Trophoblast cell (in vitro differentiated cells and primary cell): ENCODE results near the gene NCK2.

Experiments used
- DNase-seq, 2 donors: peaks; one replicate each; pipeline ENCODE4 v3.0.0-alpha.2; 2016
- H2AFZ ChIP-seq: 2 replicates; pipeline ENCODE4 v1.6.1; 2013; ENCODE audit warnings: low read length, moderate library complexity, mild to moderate bottlenecking; ENCODE audit not compliant: insufficient read depth, poor library complexity
- H2AK5ac ChIP-seq: 2 replicates; pipeline ENCODE4 v1.6.1; 2013; ENCODE audit warnings: mild to moderate bottlenecking, low read length
- H2BK120ac ChIP-seq: 2 replicates; pipeline ENCODE4 v1.6.1; 2013; ENCODE audit warnings: low read length, mild to moderate bottlenecking, moderate library complexity; ENCODE audit not compliant: insufficient read depth, poor library complexity
- H2BK12ac ChIP-seq: 2 replicates; pipeline ENCODE4 v1.6.1; 2013; ENCODE audit warnings: mild to moderate bottlenecking, low read length, moderate library complexity
- H2BK5ac ChIP-seq: 2 replicates; pipeline ENCODE4 v1.6.1; 2013; ENCODE audit warnings: low read length, low read depth, moderate library complexity, mild to moderate bottlenecking; ENCODE audit not compliant: poor library complexity
- H3K14ac ChIP-seq: 2 replicates; pipeline ENCODE4 v1.6.1; 2013; ENCODE audit warnings: mild to moderate bottlenecking, low read length
- H3K18ac ChIP-seq: 2 replicates; pipeline ENCODE4 v1.6.1; 2013; ENCODE audit warnings: mild to moderate bottlenecking, low read length
- H3K23ac ChIP-seq: 2 replicates; pipeline ENCODE4 v1.6.1; 2013; ENCODE audit warnings: low read length
- H3K27ac ChIP-seq: 2 replicates; pipeline ENCODE4 v1.5.1; 2013; ENCODE audit warnings: low read depth, mild to moderate bottlenecking, inconsistent platforms, low read length, moderate library complexity
- H3K27me3 ChIP-seq: 2 replicates; pipeline ENCODE4 v1.6.1; 2013; ENCODE audit warnings: inconsistent platforms, mild to moderate bottlenecking, low read length, moderate library complexity; ENCODE audit not compliant: insufficient read depth
- H3K36me3 ChIP-seq, 2 experiments: 1 replicate in 1 of 2; 2 replicates in 1 of 2; pipeline ENCODE4 v1.6.1; 2013; ENCODE audit warnings: low read length in 2 of 2, mild to moderate bottlenecking in 2 of 2, moderate library complexity in 1 of 2; ENCODE audit not compliant: insufficient read depth in 2 of 2, control insufficient read depth in 1 of 2
- H3K4ac ChIP-seq: 2 replicates; pipeline ENCODE4 v1.6.1; 2013; ENCODE audit warnings: low read depth, mild to moderate bottlenecking, low read length, moderate library complexity
- H3K4me1 ChIP-seq, 2 experiments: 1 replicate in 1 of 2; 2 replicates in 1 of 2; pipeline ENCODE4 v1.6.1; 2013; ENCODE audit warnings: low read length in 2 of 2, mild to moderate bottlenecking in 2 of 2, moderate library complexity in 1 of 2; ENCODE audit not compliant: insufficient read depth in 2 of 2, control insufficient read depth in 1 of 2
- H3K4me2 ChIP-seq: 2 replicates; pipeline ENCODE4 v1.6.1; 2013; ENCODE audit warnings: inconsistent platforms, mild to moderate bottlenecking, low read length, moderate library complexity
- H3K4me3 ChIP-seq: 2 replicates; pipeline ENCODE4 v1.5.1; 2013; ENCODE audit warnings: mild to moderate bottlenecking, low read depth, low read length, inconsistent platforms
- H3K79me1 ChIP-seq: one replicate; pipeline ENCODE4 v1.6.1; 2013; ENCODE audit warnings: low read length
- H3K79me2 ChIP-seq: 2 replicates; pipeline ENCODE4 v1.6.1; 2013; ENCODE audit warnings: low read length, mild to moderate bottlenecking; ENCODE audit not compliant: control insufficient read depth, insufficient read depth, poor library complexity
- H3K9ac ChIP-seq: 2 replicates; pipeline ENCODE4 v1.6.1; 2013; ENCODE audit warnings: mild to moderate bottlenecking, low read length
- H3K9me3 ChIP-seq: 2 replicates; pipeline ENCODE4 v1.6.1; 2013; ENCODE audit warnings: low read depth, mild to moderate bottlenecking, control low read depth, inconsistent platforms, low read length; ENCODE audit not compliant: insufficient read depth
- H4K12ac ChIP-seq: 2 replicates; pipeline ENCODE4 v1.6.1; 2013; ENCODE audit warnings: low read depth, mild to moderate bottlenecking, low read length, moderate library complexity
- H4K8ac ChIP-seq: 2 replicates; pipeline ENCODE4 v1.6.1; 2013; ENCODE audit warnings: low read depth, mild to moderate bottlenecking, low read length, moderate library complexity
- H4K91ac ChIP-seq: one replicate; pipeline ENCODE4 v1.6.1; 2013; ENCODE audit warnings: low read depth, mild to moderate bottlenecking, low read length, moderate library complexity
- WGBS: extraction: QIAGEN DNeasy Blood & Tissue Kit; methylation state at CpG from one replicate; pipeline ENCODE4 v1.1.7; 2013; ENCODE audit warnings: missing lambda C conversion rate; ENCODE audit not compliant: insufficient read length, insufficient coverage; ENCODE audit errors: extremely low coverage; 5-methylcytosine and 5-hydroxymethylcytosine counted together

NCK2 gene

GRCh38 chr2:105723431-105723830 lies 21.3 kb upstream of the NCK2 start:
- Histone ChIP-seq H3K4me1 (no peaks in the 10 kb centered on the region), H3K36me3 (no peaks in the 10 kb centered on the region), H2AK5ac (no peak overlapping the region), H3K27me3 (no peaks in the 10 kb centered on the region), H3K4ac (no peak overlapping the region), H4K8ac (no peak overlapping the region), H3K27ac (no peak overlapping the region), H2BK120ac (no peak overlapping the region), H4K91ac (no peak overlapping the region), H3K18ac (no peak overlapping the region), H4K12ac (no peak overlapping the region), H2AFZ (no peak overlapping the region), H3K79me2 (no peaks in the 10 kb centered on the region), H3K9ac (no peak overlapping the region), H2BK5ac (no peak overlapping the region), H3K79me1 (no peaks in the 10 kb centered on the region), H2BK12ac (no peak overlapping the region), H3K14ac (no peak overlapping the region), H3K4me2 (no peak overlapping the region), H3K23ac (no peak overlapping the region), H3K9me3 (peaks cover 3% of the 10 kb centered on the region), H3K4me3 (no peak overlapping the region)
- WGBS: no CpG with 5 or more reads among the region's 3 CpGs
- DNase-seq: no peak

GRCh38 chr2:105725388-105725787 lies 19.3 kb upstream of the NCK2 start:
- Histone ChIP-seq H3K4me2 (no peak overlapping the region), H3K36me3 (no peaks in the 10 kb centered on the region), H2BK12ac (no peak overlapping the region), H3K4me3 (no peak overlapping the region), H2AK5ac (no peak overlapping the region), H3K27ac (no peak overlapping the region), H3K27me3 (no peaks in the 10 kb centered on the region), H2AFZ (no peak overlapping the region), H3K4ac (no peak overlapping the region), H3K14ac (no peak overlapping the region), H2BK5ac (no peak overlapping the region), H3K18ac (no peak overlapping the region), H3K79me2 (no peaks in the 10 kb centered on the region), H4K12ac (no peak overlapping the region), H2BK120ac (no peak overlapping the region), H3K9ac (no peak overlapping the region), H3K9me3 (peaks cover 3% of the 10 kb centered on the region), H3K4me1 (no peaks in the 10 kb centered on the region), H3K23ac (no peak overlapping the region), H4K8ac (no peak overlapping the region), H4K91ac (no peak overlapping the region), H3K79me1 (no peaks in the 10 kb centered on the region)
- no peak for DNase-seq
- WGBS: no CpG with 5 or more reads among the region's 5 CpGs

- Histone ChIP-seq H3K9me3 (peaks cover 5% of the 10 kb centered on the region), H2BK120ac (no peak overlapping the region), H3K4me3 (no peak overlapping the region), H3K18ac (no peak overlapping the region), H3K27me3 (no peaks in the 10 kb centered on the region), H3K27ac (no peak overlapping the region), H4K91ac (no peak overlapping the region), H4K12ac (no peak overlapping the region), H3K9ac (peak overlapping the region; percentile 66), H3K4ac (no peak overlapping the region), H4K8ac (no peak overlapping the region), H3K79me2 (no peaks in the 10 kb centered on the region), H2BK12ac (no peak overlapping the region), H3K14ac (no peak overlapping the region), H3K4me1 (no peaks in the 10 kb centered on the region), H3K23ac (no peak overlapping the region), H2BK5ac (no peak overlapping the region), H3K36me3 (no peaks in the 10 kb centered on the region), H3K4me2 (no peak overlapping the region), H2AFZ (no peak overlapping the region), H2AK5ac (no peak overlapping the region), H3K79me1 (no peaks in the 10 kb centered on the region)
- DNase-seq: no peak
- no CpG with 5 or more reads among the region's 1 CpG for WGBS
Measured at GRCh38 chr2:105730170-105730569, 14.5 kb upstream of the NCK2 start.

- H3K4me2 ChIP-seq: no peak overlapping the region
- no peaks in the 10 kb centered on the region for H3K27me3 ChIP-seq
- H3K27ac ChIP-seq: no peak overlapping the region
- H2AFZ ChIP-seq: no peak overlapping the region
- H3K4me1 ChIP-seq: no peaks in the 10 kb centered on the region
- H4K12ac ChIP-seq: no peak overlapping the region
- H4K8ac ChIP-seq: no peak overlapping the region
- no peak overlapping the region for H4K91ac ChIP-seq
- no CpG with 5 or more reads among the region's 4 CpGs for WGBS
- H2BK120ac ChIP-seq: no peak overlapping the region
- H3K79me1 ChIP-seq: no peaks in the 10 kb centered on the region
- H3K23ac ChIP-seq: no peak overlapping the region
- no peak overlapping the region for H2BK5ac ChIP-seq
- no peaks in the 10 kb centered on the region for H3K79me2 ChIP-seq
- H3K9ac ChIP-seq: no peak overlapping the region
- no peak overlapping the region for H3K18ac ChIP-seq
- H3K4me3 ChIP-seq: no peak overlapping the region
- no peak overlapping the region for H2BK12ac ChIP-seq
- H3K14ac ChIP-seq: no peak overlapping the region
- peaks cover 5% of the 10 kb centered on the region for H3K9me3 ChIP-seq
- no peak for DNase-seq
- H2AK5ac ChIP-seq: no peak overlapping the region
- H3K36me3 ChIP-seq: no peaks in the 10 kb centered on the region
- no peak overlapping the region for H3K4ac ChIP-seq
Measured at GRCh38 chr2:105731511-105731910, 13.2 kb upstream of the NCK2 start.
